Kidney (tissue), 14 donors: ENCODE results near the gene CCBE1. TPM values are rescaled to one million over a fixed set of nuclear protein-coding genes. Genes with fewer than 3 reads are reported as not detected.
A peak's percentile ranks its signal among the peaks of the same experiment; 100 is the strongest.

Experiments
- DNase-seq, 5 donors: peaks; one replicate each; pipeline ENCODE4 v3.0.0-alpha.2; 2013 to 2020
- FAIRE-seq: peaks from 2 replicates; lab custom pipeline; 2012; peaks lifted over from hg19 to GRCh38; lab: Jason Lieb, UNC
- H3K27ac ChIP-seq, 2 donors: one replicate each; pipeline ENCODE4 v1.7.0; 2013; ENCODE audit warnings: low read depth in 2 of 2, low read length in 2 of 2, inconsistent platforms in 1 of 2
- H3K27me3 ChIP-seq: one replicate; pipeline ENCODE4 v1.7.1; 2013; ENCODE audit warnings: low read length, inconsistent platforms; ENCODE audit not compliant: control insufficient read depth, insufficient read depth
- H3K36me3 ChIP-seq, 3 donors: one replicate each; pipeline versions ENCODE4 v1.7.0 to v1.7.1; 2013; ENCODE audit warnings: low read length in 3 of 3, control low read depth in 1 of 3, inconsistent platforms in 1 of 3; ENCODE audit not compliant: insufficient read depth in 3 of 3, control insufficient read depth in 2 of 3
- H3K4me1 ChIP-seq, 3 donors: one replicate each; pipeline versions ENCODE4 v1.7.0 to v1.7.1; 2013; ENCODE audit warnings: low read length in 3 of 3, inconsistent platforms in 1 of 3, low read depth in 1 of 3; ENCODE audit not compliant: control insufficient read depth in 2 of 3, insufficient read depth in 2 of 3
- H3K4me3 ChIP-seq, 3 donors: one replicate each; pipeline versions ENCODE4 v1.7.0 to v1.8.1; 2013; ENCODE audit warnings: low read length in 3 of 3, control low read depth in 1 of 3, inconsistent platforms in 1 of 3
- H3K9ac ChIP-seq, 3 donors: one replicate each; pipeline versions ENCODE4 v1.7.0 to v1.7.1; 2013; ENCODE audit warnings: low read length in 3 of 3, control low read depth in 1 of 3, inconsistent platforms in 1 of 3
- H3K9me3 ChIP-seq, 3 donors: one replicate each; pipeline versions ENCODE4 v1.7.0 to v1.7.1; 2013; ENCODE audit warnings: low read length in 3 of 3, control low read depth in 1 of 3, inconsistent platforms in 1 of 3; ENCODE audit not compliant: control insufficient read depth in 2 of 3, insufficient read depth in 1 of 3
- CTCF ChIP-seq: IDR thresholded peaks from 3 replicates; pipeline ENCODE4 v1.5.1; 2012; ENCODE audit warnings: mild to moderate bottlenecking, moderate library complexity, borderline replicate concordance; ENCODE audit not compliant: insufficient read depth; ENCODE audit errors: extremely low read depth
- intact Hi-C: fragments of 100-400 bp; cut with DNase I; formaldehyde crosslinking; loops from one replicate; pipeline ENCODE4 v1.11.1; 2022
- polyA plus RNA-seq: library from polyadenylated mRNA; stranded (reverse); fragments of 350-450 nt; fragmentation: Illumina TruSeq; extraction: RNeasy Lipid Tissue Mini Kit (QIAGEN cat#74804); gene quantifications from one replicate; pipeline ENCODE4 v1.2.3, GENCODE V29; 2014; ENCODE audit warnings: low read depth, low replicate concordance; ENCODE audit not compliant: insufficient read depth
- total RNA-seq: library from RNA; stranded (reverse); fragmentation: NEBNext Ultra II Directional; extraction: Animal tissue kit (Norgen Biotek cat#: 25700); gene quantifications from one replicate; pipeline ENCODE4 v1.2.1, GENCODE V29; 2021
- donor health status: control.
- donor health status: control.
- donor health status: control.
- donor health status: control.
- donor health status: control.
- donor health status: DM: yes; HTN: yes; CAD: no.
- donor health status: Normal renal cell carcinoma (clear cell type).

The CCBE1 gene
- total and polyA plus RNA-seq, 2 donors from 2014 or later = 1.8 to 2.2 TPM

DNA sequence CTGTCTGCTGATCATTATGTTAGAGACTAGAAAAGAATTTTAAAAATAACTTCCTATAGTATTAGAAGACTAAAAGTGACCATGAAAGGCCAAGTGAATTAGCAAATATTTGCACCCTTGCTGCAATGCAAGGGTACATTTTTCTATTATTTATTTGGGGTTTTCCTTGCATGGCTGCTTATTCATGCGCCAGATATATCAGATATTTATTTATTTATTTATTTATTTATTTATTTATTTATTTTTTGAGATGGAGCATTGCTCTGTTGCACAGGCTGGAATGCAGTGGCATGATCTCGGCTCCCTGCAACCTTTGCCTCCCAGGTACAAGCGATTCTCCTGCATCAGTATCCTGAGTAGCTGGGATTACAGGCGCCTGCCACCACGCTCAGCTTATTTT lies 211.8 kb downstream of the CCBE1 start:
- intact Hi-C loops = no loop called here
- Histone ChIP-seq H3K4me3 (no peak overlapping the region), H3K27me3 (no peaks in the 10 kb centered on the region), H3K9ac (no peak overlapping the region), H3K27ac (no peak overlapping the region), H3K36me3 (no peaks in the 10 kb centered on the region), H3K4me1 (no peaks in the 10 kb centered on the region), H3K9me3 (no peaks in the 10 kb centered on the region)
- no peak for TF ChIP-seq CTCF
- FAIRE-seq (no peak), DNase-seq (no peak)

- DNase-seq (peak in 2 of 5 donors; percentile 19 to 22), FAIRE-seq (no peak)
- Histone ChIP-seq H3K36me3 (no peaks in the 10 kb centered on the region), H3K27ac (no peak overlapping the region), H3K9me3 (no peaks in the 10 kb centered on the region), H3K4me1 (no peaks in the 10 kb centered on the region), H3K27me3 (no peaks in the 10 kb centered on the region), H3K4me3 (no peak overlapping the region), H3K9ac (no peak overlapping the region)
- intact Hi-C loops = no loop called here
- TF ChIP-seq CTCF = no peak
These were observed 212.5 kb downstream of the CCBE1 start for GRCh38 chr18:59484561-59485328.

DNA sequence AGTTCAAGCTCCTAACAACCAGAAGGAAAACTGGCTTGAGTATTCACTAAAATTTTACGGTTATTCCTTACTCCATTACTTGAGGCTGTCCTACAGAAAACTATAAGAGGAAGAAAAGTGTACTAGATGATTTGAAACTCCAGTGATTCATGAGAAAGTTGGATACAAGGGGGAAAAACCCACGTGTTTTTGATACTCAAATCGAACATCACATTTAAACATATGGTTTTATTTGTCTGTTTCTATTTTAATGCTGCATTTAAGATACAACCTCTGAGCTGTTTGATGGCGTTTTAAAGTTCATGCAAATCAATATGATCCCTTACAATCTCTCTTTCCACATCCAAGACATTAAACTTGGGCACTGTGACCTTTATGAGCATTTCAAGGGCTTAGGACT lies 213.1 kb downstream of the CCBE1 start:
- no peak overlapping the region for H3K27ac ChIP-seq
- intact Hi-C loops = no loop called here
- no peaks in the 10 kb centered on the region for H3K36me3 ChIP-seq
- no peak for TF ChIP-seq CTCF
- H3K27me3 ChIP-seq = no peaks in the 10 kb centered on the region
- no peak overlapping the region for H3K4me3 ChIP-seq
- FAIRE-seq (no peak), DNase-seq (no peak)
- H3K9me3 ChIP-seq = no peaks in the 10 kb centered on the region
- H3K9ac ChIP-seq = no peak overlapping the region
- H3K4me1 ChIP-seq = no peaks in the 10 kb centered on the region

DNA sequence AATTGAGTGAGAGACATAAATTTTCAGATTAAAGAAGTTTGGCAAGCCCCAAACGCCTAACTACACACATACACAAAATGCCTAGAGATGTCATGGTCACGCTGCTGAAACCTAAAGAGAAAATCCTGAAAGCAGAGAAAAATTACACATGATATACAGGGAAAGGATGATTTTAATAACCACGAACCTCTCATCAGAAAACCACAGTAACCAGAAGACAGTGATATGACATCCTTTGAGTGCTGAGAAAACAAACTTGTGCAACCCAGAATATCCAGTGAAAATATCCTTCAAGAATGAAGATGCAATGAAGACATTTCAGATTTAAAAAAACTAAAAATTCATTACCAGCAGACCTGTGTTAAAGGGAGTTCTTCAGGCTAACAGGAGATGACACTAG lies 215.8 kb downstream of the CCBE1 start:
- intact Hi-C loops = no loop called here
- Histone ChIP-seq H3K4me1 (peaks cover 0 to 3% (median 0%) of the 10 kb centered on the region in 3 donors), H3K36me3 (no peaks in the 10 kb centered on the region), H3K9me3 (no peaks in the 10 kb centered on the region), H3K27me3 (no peaks in the 10 kb centered on the region), H3K27ac (no peak overlapping the region), H3K4me3 (no peak overlapping the region), H3K9ac (no peak overlapping the region)
- TF ChIP-seq CTCF = no peak
- FAIRE-seq = no peak
- no peak for DNase-seq
